ENCODE results near the gene PCSK9.

The PCSK9 gene

GRCh38 chr1:55045430-55045829 is 6.1 kb downstream of the PCSK9 start:
- H3K36me3 ChIP-seq (ENCODE audit: insufficient read depth, low read length) = no peaks in the 10 kb centered on the region
- no peak for TF ChIP-seq EZH2 (IDR thresholded peaks at IDR 0.05; ENCODE audit: borderline replicate concordance, low read length)
- TF ChIP-seq CTCF (IDR thresholded peaks at IDR 0.05; ENCODE audit: low read length) = no peak
- no peaks in the 10 kb centered on the region for H3K27me3 ChIP-seq (ENCODE audit: insufficient read depth, low read length)
- no peak overlapping the region for H3K4me3 ChIP-seq (ENCODE audit: low read depth, low read length, poor library complexity, severe bottlenecking)
- H3K4me1 ChIP-seq (ENCODE audit: insufficient read depth, low read length, severe bottlenecking) = no peaks in the 10 kb centered on the region
- H2AFZ ChIP-seq (ENCODE audit: low read length) = no peak overlapping the region
- no peaks in the 10 kb centered on the region for H3K79me2 ChIP-seq (ENCODE audit: insufficient read depth, low read length)
- no peaks in the 10 kb centered on the region for H3F3A ChIP-seq (ENCODE audit: insufficient read depth, low read length)
- no peak overlapping the region for H3K4me2 ChIP-seq (ENCODE audit: low read length)
- no peaks in the 10 kb centered on the region for H3K9me3 ChIP-seq (ENCODE audit: low read length)
- no peaks in the 10 kb centered on the region for H3K9me2 ChIP-seq (ENCODE audit: low read depth, low read length)
- no peak overlapping the region for H3K9ac ChIP-seq (ENCODE audit: low read length)
- H3K27ac ChIP-seq (ENCODE audit: low read depth, low read length, poor library complexity, severe bottlenecking) = no peak overlapping the region
- H4K20me1 ChIP-seq (ENCODE audit: insufficient read depth, low read length) = no peaks in the 10 kb centered on the region

DNA sequence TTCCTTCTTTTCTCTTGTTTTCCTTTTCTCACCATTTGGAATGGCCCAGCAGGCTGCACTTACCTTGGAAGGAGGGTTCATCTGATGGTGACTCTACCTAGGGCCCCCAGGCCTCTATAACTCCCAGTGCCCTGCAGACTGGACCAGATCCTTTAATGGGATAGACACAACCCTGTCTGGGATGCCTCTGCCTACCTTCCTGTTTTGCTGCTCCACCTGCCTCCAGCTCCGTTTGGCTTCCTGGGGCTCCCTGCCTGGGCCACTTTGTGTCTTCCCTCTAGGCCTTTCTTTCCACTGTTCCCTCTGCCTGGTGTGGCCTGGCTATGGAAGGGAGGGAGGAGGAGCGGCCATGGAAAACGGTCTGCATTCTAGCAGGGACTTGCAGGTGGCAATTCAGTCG is 7.5 kb downstream of the PCSK9 start:
- no peak overlapping the region for H3K27ac ChIP-seq (ENCODE audit: low read depth, low read length, poor library complexity, severe bottlenecking)
- no peak overlapping the region for H2AFZ ChIP-seq (ENCODE audit: low read length)
- no peaks in the 10 kb centered on the region for H3K4me1 ChIP-seq (ENCODE audit: insufficient read depth, low read length, severe bottlenecking)
- no peak overlapping the region for H3K4me3 ChIP-seq (ENCODE audit: low read depth, low read length, poor library complexity, severe bottlenecking)
- TF ChIP-seq EZH2 (IDR thresholded peaks at IDR 0.05; ENCODE audit: borderline replicate concordance, low read length) (no peak), CTCF (IDR thresholded peaks at IDR 0.05; ENCODE audit: low read length) (no peak)
- H3K36me3 ChIP-seq (ENCODE audit: insufficient read depth, low read length) = no peaks in the 10 kb centered on the region
- no peaks in the 10 kb centered on the region for H4K20me1 ChIP-seq (ENCODE audit: insufficient read depth, low read length)
- H3K27me3 ChIP-seq (ENCODE audit: insufficient read depth, low read length) = no peaks in the 10 kb centered on the region
- H3K9me2 ChIP-seq (ENCODE audit: low read depth, low read length) = no peaks in the 10 kb centered on the region
- H3K9me3 ChIP-seq (ENCODE audit: low read length) = no peaks in the 10 kb centered on the region
- H3K4me2 ChIP-seq (ENCODE audit: low read length) = no peak overlapping the region
- no peaks in the 10 kb centered on the region for H3F3A ChIP-seq (ENCODE audit: insufficient read depth, low read length)
- H3K9ac ChIP-seq (ENCODE audit: low read length) = no peak overlapping the region
- H3K79me2 ChIP-seq (ENCODE audit: insufficient read depth, low read length) = no peaks in the 10 kb centered on the region

DNA sequence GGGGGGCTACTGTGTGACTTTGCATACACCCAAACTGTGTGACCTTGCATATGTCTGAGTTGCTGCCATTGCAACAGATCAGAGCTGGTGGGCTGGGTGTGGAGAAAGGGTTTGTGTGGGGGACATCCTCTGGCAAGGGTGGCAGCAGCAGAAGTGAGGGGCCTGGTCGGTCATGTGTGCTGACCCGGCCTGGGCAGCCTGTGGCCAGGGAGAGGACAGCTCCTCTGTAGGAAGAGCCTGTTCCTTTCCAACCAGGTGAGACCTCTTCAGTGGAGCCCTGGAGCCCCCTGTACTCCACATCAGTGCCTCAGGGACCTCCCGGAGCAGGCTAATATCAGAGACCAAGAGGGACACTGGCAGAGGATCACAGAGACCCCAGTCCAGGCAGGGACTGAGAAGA is 8.3 kb downstream of the PCSK9 start:
- Histone ChIP-seq H3K27ac (ENCODE audit: low read depth, low read length, poor library complexity, severe bottlenecking) (no peak overlapping the region), H3K9me2 (ENCODE audit: low read depth, low read length) (no peaks in the 10 kb centered on the region), H3K36me3 (ENCODE audit: insufficient read depth, low read length) (no peaks in the 10 kb centered on the region), H3K27me3 (ENCODE audit: insufficient read depth, low read length) (no peaks in the 10 kb centered on the region), H4K20me1 (ENCODE audit: insufficient read depth, low read length) (no peaks in the 10 kb centered on the region), H3K4me1 (ENCODE audit: insufficient read depth, low read length, severe bottlenecking) (no peaks in the 10 kb centered on the region), H3K9me3 (ENCODE audit: low read length) (no peaks in the 10 kb centered on the region), H3K79me2 (ENCODE audit: insufficient read depth, low read length) (no peaks in the 10 kb centered on the region), H3F3A (ENCODE audit: insufficient read depth, low read length) (no peaks in the 10 kb centered on the region), H3K4me2 (ENCODE audit: low read length) (no peak overlapping the region), H3K4me3 (ENCODE audit: low read depth, low read length, poor library complexity, severe bottlenecking) (no peak overlapping the region), H2AFZ (ENCODE audit: low read length) (no peak overlapping the region), H3K9ac (ENCODE audit: low read length) (no peak overlapping the region)
- no peak for TF ChIP-seq CTCF (IDR thresholded peaks at IDR 0.05; ENCODE audit: low read length)
- TF ChIP-seq EZH2 (IDR thresholded peaks at IDR 0.05; ENCODE audit: borderline replicate concordance, low read length) = no peak

All from OCI-LY1 (cell line).